Measurements from ENCODE around the gene RILPL2.
"Not testable (repeated sequence)": the region's sequence is repeated elsewhere in the genome, so short reads cannot be mapped to it uniquely, and the experiment has no call there.

The RILPL2 gene, protein sequence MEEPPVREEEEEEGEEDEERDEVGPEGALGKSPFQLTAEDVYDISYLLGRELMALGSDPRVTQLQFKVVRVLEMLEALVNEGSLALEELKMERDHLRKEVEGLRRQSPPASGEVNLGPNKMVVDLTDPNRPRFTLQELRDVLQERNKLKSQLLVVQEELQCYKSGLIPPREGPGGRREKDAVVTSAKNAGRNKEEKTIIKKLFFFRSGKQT

DNA sequence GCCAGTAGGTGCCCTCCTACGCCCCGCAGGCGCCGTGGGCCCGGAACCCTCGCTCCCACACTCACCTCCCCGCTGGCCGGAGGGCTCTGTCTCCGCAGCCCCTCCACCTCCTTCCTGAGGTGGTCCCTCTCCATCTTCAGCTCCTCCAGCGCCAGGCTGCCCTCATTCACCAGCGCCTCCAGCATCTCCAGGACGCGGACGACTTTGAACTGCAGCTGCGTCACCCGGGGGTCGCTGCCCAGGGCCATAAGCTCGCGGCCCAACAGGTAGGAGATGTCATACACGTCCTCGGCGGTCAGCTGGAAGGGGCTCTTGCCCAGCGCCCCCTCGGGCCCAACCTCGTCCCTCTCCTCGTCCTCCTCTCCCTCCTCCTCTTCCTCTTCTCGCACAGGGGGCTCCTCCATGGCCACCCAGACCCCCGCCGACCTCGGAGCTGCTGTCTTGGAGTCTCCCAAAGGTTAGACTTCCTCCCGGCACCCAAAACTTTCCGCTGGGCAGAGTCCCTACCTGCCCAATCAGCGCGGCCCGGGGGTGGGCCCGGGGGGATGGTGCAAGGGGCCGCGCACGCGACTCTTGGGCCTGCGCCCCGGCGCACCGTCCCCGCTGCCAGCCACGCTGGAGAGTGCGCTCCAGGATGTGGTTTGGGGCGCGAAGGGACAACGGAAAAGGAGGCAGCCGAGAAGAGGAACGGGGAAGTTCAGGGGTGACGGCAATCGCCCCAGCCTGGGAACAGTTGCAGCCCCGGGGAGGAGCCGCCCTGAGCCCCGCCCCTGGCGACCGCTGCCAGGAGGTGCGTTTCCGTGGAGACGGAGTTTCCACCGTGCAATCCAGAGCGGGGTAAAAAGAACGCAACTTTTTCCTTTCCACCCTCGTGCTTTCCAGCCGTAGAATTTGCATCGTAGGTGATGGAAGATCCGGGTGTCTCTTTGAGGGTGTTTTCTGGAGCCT lies at the start of gene RILPL2:
Gene RILPL2 (minus strand): TSS at position 668 of the 948 bp plus-strand sequence. CDS start 264 bp downstream, at position 404.
- peak; percentile 94 for DNase-seq (ENCODE audit: low spot score)

DNA sequence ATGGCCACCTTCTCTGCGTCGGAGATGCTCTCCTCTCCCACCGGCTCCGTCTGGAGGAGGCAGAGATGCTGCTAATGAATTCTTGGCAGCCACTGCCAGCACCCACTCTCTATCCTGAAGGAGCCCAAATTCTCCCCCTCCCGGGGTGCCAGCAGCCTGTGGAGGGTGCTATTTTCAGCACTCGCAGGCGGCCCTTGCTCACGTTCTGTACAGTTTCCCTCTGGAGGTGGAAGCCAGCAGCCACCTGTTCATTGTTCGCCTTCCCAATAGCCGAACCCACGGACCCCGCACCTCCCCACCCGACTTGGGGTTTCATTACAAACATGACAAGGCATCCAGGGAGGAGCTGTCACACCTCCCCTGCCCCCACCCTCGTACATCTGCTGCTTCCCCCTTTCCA lies 49.3 kb upstream of the RILPL2 start:
- no peak for DNase-seq (ENCODE audit: low spot score)

DNA sequence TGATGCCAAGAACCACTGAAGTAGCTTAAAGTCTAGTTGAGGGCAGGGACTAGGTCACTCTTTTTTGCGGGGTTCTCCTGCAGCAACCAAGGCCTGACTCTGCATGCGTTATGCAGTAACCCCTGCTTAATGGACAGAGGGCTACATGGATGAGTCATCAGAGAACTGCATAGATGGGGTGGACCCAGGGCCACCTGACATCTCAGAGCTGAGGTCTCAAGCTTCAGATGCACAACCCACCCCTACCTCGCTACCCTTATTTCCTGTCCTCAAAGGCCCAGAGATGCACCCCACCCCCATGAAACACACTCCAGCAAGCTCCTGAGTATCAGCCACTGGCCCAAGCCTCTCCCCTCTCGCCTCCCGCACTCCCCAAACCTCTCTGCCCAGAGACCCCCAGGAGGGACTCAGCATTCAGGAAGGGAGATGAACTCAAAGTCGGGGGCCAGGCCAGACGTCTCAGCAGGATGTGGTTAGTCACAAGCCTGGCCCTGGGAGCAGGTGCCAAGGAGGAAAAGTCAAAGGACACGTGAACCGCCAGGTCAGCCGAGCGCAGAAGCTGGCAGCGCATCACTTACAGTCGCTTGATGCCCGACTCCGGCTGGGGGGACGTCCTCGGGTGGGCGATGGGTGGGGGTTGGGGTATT lies 47.2 kb upstream of the RILPL2 start:
- no peak for DNase-seq (ENCODE audit: low spot score)

DNA sequence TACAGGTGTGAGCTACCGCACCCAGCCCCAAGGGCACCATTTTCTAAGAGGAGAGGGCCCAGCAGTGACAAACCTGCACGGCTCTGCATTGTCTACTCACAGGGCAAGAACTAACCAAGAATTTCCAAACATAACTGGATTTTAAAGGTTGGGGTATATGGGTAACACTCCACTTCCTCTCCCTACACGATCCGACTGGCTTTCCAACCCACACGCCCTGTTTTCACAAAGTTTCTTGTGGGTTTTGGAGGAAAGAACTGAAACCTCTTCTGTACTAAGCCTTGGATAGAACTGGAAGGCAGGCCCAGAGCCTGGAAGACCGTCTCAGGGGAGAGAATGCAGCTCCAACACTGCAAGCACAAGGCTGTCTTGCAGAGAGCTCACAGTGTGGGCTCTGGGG lies 46.4 kb upstream of the RILPL2 start:
- DNase-seq (ENCODE audit: low spot score): no peak

DNA sequence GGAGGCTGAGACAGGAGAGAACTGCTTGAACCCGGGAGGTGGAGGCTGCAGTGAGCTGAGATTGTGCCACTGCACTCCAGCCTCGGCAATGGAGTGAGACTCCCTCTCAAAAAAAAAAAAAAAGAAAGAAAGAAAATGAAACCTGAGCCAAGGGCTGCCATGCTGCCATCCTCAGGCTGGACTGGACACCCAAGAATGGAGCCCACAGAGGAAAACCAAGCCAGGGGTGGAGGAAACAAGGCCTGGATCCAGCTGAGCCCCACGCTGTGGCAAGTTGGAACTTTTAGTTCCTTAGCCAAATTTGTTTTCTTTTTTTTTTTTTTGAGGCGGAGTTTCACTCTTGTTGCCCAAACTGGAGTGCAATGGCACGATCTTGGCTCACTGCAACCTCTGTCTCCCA lies 44.8 kb upstream of the RILPL2 start:
- not testable (repeated sequence) for DNase-seq (ENCODE audit: low spot score)

DNA sequence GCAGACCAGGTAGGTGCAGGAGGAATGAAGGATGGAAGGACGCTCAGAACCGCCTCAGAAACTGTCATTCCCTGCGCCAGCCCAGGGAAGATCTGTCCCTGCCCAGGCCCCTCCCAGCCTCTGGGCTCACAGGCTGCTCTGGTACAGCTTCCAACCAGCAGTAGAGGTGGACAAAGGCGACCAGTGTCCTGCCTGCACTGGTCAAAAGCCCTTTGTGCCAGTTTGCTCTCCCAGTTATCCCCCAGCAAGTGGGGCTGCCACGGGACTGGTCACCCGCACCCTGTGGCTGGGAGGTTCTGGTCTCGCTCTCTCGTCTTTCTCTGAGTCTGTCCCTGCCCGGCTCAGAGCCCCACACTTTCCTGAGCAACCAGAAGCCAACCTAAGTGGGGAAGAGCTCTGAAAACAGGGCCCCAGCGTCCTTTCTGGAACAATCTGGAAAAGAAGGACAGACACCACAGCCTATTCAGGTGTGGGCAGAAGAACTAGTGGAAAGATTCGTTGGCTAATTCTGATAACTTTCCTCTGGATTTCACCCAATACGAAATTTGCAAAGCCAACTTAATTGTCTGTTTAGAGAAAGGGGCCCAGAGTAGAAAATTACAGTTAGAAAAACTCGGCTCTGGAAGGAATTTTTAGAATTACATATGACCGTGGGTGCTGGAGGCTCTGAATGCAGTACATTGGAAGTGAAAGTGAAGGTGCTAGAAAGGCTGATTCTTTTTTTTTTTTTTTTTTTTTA lies 43.1 kb upstream of the RILPL2 start:
- DNase-seq (ENCODE audit: low spot score): no peak

DNA sequence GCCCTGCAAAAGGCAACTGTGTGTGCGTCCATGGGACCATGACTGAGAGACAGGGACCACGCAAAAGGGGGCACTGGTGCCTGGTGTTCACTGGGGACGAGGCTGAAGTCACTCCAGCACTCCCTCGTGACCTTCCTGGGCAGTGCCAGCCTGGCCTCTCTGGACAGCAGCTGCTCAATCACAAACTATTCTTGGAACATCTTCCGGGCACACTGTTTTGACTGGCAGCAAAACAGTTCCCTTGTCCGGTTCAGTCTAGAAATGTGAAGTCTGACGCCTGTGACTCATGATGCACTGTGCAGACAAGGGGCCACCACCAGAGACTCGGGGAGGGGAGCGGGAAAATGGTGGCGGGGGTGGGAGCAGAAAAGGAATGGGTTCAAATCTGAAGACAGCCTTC lies 42.3 kb upstream of the RILPL2 start:
- no peak for DNase-seq (ENCODE audit: low spot score)

DNA sequence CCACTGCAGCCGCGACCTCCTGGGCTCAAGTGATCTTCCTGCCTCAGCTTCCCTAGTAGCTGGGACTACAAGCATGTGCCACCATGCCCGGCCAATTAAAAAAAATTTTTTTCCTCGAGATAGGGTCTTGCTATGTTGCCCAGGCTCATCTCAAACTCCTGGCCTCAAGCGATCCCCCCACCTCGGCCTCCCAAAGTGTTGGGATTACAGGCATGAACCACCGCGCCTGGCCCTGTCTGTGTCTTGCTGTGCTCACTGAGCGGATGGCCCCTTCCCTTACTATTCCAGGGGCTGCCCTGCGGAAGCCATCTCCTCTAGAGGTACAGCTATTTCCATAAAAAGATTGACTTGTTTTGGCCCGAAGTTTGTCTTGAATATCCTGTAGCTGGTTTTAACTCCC lies 41.6 kb upstream of the RILPL2 start:
- DNase-seq (ENCODE audit: low spot score): no peak

DNA sequence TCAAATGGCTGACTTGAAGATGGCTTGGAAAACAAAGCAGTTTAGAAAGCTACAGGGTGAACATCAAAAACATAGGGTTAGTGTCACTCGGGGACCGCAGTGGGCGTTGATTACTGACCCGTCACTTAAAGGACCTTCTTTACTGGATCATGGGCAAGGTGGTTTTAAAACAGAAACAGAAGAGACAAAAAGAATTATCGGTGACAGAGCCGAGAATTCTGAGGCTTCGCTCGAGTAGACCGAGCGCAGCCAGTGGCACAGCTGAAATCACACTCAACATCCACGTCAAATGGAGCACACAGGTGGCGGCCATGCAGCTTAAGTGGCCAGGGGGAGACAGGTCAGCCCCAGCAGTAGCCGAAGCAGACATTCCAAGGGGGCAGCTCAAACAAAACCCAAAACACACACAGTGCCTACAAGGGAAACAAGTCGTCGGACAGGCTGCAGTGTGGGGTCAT lies 38.8 kb upstream of the RILPL2 start:
- DNase-seq (ENCODE audit: low spot score): no peak

DNA sequence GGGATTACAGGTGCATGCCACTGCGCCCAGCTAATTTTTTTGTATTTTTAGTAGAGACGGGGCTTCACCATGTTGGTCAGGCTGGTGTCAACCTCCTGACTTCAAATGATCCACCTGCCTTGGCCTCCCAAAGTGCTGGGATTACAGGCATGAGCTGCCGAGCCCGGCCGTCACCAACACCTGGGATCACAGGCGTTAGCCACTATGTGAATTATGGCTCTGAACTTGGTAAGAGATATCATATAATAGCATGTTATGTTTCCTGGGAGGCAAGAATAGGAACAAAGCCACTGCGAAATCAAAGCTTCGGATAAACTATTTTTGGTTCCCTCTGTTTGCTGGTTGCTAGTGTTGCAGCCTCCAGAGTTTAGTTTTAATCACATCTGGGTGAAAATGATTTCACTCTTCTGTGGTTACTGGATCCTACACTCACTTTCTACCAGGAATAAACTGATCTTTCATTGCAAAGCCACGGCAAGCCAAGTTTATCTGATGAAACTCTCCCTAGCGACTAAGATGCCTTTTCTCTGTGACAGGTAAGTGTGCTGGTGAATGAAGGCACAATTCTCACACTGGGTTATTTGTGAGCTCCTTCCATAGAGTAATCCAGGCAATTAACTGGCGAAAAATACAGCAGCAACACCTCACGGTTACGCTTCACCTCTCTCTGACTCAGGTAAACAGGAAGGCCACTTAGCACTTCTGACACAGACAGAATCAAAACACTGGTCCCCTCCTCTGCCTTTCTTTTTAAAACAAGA lies 38.2 kb upstream of the RILPL2 start:
- no peak for DNase-seq (ENCODE audit: low spot score)

DNA sequence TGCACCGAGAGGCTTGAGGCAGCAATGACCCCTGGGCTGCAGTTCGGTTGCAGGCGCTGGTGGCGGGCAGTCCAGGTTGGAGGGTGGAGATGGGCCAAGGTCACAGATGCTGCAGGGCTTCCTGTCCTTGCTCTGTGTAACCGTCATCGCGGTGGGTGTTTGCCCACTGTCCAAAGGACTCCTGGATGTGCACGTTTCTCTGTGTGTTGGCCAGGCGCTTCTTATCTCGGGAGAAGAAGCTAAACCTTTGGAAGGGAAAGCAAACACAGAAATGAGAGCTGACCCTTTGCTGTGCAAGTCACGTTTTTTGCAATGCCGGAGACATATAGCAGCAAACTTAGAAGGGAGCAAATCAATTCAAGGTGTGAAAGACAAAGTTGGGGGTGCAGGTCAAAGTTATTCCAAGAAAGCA lies 36.0 kb upstream of the RILPL2 start:
- no peak for DNase-seq (ENCODE audit: low spot score)

DNA sequence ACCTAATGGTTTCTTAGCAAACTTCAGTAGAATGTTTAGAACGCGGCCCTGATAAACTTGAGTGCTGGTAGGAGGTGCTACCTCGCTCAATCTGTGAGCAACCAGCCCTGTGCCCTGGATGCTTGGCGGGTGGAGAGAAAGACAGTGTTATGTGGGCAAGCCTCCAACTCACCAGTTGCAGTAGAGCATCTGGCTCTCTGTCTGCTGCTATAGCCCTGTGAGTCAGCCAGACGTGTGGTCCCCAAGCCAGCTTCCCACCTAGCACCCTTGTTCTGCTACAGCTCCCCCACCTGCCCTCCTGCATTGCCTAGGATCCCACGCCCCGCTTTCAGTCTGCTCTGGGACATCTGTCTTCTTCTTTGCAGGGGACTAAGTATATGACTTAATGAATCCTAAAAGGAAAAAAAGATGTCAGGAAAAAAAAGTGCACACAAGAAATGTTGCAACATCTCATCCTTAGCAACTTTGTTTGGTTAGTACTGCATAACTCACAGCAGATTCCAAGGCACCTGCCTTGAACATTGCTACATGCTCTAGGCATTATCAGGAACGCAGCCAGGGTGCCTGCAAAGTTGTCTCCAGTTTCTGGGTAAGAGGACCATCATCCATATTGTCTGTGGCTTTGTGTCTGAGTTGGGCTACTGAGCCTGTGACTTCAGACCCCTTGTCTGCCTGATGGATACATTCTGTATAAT lies 35.0 kb upstream of the RILPL2 start:
- DNase-seq (ENCODE audit: low spot score): no peak

DNA sequence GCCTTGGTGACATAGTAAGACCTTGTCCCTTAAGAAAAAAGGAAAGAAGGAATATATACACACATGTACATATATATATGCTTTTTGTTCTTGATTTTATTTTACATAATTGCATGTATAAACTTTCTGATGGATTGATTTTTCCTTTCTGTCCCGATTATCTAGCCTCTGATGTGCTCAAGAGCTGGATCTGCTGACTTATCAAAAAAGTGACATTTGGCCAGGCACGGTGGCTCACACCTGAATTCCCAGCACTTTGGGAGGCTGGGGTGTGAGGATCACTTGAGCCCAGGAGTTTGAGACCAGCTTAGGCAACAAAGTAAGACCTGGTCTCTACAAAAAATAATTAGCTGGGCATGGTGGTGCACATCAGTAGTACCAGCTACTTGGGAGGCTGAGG lies 33.5 kb upstream of the RILPL2 start:
- DNase-seq (ENCODE audit: low spot score): no peak

DNA sequence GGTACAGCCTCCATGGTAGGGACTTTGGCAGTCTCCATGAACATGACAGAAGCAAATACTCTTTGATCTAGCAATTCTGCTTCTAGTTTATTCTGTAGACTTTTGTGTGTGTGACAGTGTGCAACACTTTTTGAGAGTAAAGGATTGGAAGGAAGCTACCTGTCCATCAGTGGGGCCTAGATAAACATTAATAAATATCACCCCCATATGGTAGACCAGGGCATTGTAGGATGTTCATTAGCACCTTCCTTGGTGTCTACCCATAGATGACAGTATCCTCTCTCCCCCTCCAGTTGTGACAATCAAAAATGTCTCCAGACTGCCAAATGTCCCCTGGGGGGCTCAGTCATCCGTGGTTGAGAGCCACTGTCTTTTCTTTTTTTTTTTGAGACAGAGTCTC lies 32.3 kb upstream of the RILPL2 start:
- DNase-seq (ENCODE audit: low spot score): peak; percentile 22

DNA sequence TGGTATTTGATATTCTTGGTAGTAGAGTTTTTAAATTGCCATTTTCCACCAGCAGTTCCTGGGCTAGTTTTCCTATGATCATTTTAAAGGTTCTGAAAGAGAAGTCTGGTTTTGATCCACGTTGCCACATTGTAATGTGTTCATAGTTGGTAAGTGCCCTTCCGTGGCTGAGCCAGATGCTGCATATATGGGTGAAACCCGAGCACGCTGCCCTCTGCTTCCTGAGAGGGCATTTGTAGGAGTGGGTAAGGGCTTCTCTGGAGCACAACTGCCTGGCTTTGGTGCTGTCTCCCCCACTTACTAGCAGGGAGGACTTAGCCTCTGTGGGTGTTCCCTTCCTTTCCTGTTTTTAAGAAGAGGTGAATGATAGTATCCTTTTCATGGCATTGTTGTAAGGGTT lies 28.6 kb upstream of the RILPL2 start:
- DNase-seq (ENCODE audit: low spot score): no peak

DNA sequence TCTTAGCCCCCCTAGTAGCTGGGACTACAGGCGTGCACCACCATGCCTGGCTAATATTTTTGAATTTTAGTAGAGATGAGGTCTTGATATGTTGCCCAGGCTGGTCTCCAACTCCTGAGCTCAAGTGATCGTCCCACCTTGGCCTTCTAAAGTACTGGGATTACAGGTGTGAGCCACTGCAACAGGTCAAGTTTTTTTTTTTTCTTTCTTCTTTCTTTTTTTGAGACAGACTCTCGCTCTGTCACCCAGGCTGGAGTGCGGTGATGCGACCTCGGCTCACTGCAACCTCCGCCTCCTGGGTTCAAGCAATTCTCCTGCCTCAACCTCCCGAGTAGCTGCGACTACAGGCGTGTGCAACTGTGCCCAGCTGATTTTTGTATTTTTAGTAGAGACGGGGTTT lies 26.7 kb upstream of the RILPL2 start:
- DNase-seq (ENCODE audit: low spot score): not testable (repeated sequence)

DNA sequence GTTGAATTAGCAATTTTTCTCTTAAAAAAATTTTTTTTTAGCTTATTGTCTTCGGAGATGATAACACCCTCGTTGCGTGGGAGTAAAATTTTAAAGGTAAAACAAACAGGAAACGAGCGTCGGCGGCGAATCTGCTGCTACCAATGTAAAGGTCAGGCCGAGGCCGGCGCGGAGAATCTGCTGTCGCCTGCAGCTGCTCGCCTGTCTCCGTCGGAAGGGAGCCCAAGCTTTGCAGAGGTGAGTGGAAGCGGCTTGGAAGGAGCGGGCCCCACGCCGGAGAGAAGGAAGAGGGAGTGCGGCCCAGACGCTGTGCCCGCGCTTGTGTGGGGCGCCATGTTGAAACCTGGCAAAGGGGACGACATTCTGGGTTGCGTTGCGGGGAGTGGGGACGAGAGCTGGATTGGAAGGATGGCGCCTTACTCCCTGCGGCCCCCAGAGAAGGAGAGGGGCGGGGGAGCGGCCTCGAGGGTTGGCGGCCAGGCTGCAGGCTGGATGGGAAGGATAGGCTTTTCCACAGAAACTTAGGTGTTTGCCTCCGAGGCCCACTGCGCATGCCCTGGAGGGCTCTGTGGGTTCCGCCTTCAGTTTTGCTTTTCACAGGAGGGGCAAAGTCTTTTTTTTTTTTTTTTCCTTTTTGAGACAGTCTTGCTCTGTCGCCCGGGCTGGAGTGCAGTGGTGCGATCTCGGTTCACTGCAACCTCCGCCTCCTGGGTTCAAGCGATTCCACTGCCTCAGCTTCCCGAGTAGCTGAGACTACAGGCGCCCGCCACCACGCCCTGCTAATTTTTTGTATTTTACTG lies 21.7 kb upstream of the RILPL2 start, which contains the start of gene SNRNP35:
Gene SNRNP35 (plus strand): TSS at position 160 of the 800 bp plus-strand sequence. CDS start 7,402 bp downstream, outside the sequence.
- DNase-seq (ENCODE audit: low spot score): peak; percentile 81

DNA sequence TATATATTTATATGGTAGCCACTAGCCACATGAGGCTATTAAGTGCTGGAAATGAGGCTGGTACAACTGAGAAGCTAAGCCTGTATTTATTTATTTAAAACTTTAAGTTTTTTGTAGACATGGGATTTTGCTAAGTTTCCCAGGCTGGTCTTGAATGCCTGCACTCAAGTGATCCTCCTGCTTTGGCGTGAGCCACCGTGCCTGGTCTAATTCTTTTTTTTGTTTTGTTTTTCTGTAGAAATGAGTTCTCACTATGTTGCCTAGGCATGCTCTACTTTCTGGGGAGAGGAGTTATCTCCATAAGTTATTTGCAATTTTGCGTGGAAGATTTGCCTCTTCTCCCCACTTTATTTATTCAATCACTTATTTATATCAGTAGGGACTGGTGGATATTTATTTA lies 16.7 kb upstream of the RILPL2 start:
- no peak for DNase-seq (ENCODE audit: low spot score)

DNA sequence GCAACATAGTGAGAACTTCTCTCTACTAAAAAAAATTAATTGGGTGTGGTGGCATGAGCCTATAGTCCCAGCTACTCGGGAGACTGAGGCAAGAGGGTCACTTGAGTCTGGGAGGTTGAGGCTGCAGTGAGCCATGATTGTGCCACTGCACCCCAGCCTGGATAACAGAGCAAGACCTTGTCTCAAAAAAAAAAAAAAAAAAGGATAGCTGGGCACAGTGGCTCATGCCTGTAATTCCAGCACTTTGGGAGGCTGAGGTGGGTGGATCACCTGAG lies 15.7 kb upstream of the RILPL2 start:
- DNase-seq (ENCODE audit: low spot score): not testable (repeated sequence)

DNA sequence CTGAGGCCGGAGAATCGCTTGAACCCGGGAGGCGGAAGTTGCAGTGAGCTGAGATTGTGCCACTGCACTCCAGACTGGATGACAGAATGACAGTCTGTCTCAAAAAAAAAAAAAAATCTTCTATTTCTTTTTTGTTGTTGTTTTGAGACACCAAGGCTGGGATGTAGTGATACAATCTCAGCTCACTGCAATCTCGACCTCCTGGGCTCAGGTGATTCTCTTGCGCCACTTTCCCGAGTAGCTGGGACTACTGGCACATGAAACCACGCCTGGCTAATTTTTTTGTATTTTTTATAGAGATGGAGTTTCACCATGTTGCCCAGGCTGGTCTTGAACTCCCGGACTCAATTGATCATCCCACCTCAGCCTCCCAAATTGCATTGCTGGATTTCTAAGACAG lies 14.2 kb upstream of the RILPL2 start:
- DNase-seq (ENCODE audit: low spot score): no peak

Measured in activated CD4-positive, alpha-beta T cell treated with anti-CD3 and anti-CD28 coated beads, Interleukin-2, Interleukin-4, amounts not matched to agents 100 ng/mL and 50 ng/mL, durations not matched to agents 16 hours and 8 hours (primary cell).